Fibroblast of the aortic adventitia (primary cell): ENCODE results near the gene RNF144A. TPM values are rescaled to one million over a fixed set of nuclear protein-coding genes. Genes with fewer than 3 reads are reported as not detected.

Experiments
- DNase-seq: peaks from one replicate; pipeline ENCODE4 v3.0.0-alpha.2; 2010; ENCODE audit warnings: low read depth
- H3K4me3 ChIP-seq: 2 replicates; pipeline ENCODE4 v1.5.1; 2011; ENCODE audit warnings: low read depth, mild to moderate bottlenecking, control low read depth, low read length, moderate library complexity
- total RNA-seq: library from RNA; depleted of rRNA; stranded (reverse); fragments of >200 nt; gene quantifications from 2 replicates; pipeline ENCODE4 v1.2.3, GENCODE V29; 2012; ENCODE audit warnings: low replicate concordance
- TF ChIP-seq, protein P1 (sequence below): IDR thresholded peaks from 2 replicates; pipeline ENCODE4 v1.5.1; 2011; ENCODE audit warnings: mild to moderate bottlenecking, low read length, control low read depth, inconsistent platforms; ENCODE audit not compliant: insufficient read depth

RNF144A gene
- total RNA-seq, 1 donor, result 10.8 TPM

- TF ChIP-seq, protein P1, sequence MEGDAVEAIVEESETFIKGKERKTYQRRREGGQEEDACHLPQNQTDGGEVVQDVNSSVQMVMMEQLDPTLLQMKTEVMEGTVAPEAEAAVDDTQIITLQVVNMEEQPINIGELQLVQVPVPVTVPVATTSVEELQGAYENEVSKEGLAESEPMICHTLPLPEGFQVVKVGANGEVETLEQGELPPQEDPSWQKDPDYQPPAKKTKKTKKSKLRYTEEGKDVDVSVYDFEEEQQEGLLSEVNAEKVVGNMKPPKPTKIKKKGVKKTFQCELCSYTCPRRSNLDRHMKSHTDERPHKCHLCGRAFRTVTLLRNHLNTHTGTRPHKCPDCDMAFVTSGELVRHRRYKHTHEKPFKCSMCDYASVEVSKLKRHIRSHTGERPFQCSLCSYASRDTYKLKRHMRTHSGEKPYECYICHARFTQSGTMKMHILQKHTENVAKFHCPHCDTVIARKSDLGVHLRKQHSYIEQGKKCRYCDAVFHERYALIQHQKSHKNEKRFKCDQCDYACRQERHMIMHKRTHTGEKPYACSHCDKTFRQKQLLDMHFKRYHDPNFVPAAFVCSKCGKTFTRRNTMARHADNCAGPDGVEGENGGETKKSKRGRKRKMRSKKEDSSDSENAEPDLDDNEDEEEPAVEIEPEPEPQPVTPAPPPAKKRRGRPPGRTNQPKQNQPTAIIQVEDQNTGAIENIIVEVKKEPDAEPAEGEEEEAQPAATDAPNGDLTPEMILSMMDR, result no peak
Observed at GRCh38 chr2:7018282-7018701, 101.1 kb downstream of the RNF144A start.

DNA sequence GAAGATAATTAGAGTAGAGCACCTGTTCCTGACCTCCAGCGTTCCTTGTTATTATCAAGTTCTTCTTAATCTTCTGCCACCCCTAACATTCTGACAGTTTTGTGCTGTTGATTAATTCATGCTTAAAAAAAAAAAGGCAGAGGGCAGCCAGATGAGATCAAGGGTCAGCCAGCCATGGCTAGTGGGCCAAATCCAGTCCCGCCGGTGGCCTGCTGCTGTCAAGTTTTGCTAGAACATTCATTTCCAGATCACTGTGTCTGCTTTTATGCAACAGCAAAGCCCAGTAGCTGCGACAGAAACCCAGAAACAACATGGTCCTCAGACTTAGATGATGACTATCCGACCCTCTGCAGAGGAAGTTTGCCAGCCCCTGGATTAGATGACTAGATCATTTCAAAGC lies 101.6 kb downstream of the RNF144A start:
- H3K4me3 ChIP-seq, result no peak overlapping the region
- DNase-seq, result no peak
- TF ChIP-seq, protein P1, result no peak

More at GRCh38 chr2:7018282-7018701, 101.1 kb downstream of the RNF144A start:
- no peak for DNase-seq
- H3K4me3 ChIP-seq, result no peak overlapping the region

- H3K4me3 ChIP-seq, result no peak overlapping the region
Observed at GRCh38 chr2:7019191-7019590, 102.0 kb downstream of the RNF144A start.

GRCh38 chr2:7020059-7020458 lies 102.8 kb downstream of the RNF144A start:
- H3K4me3 ChIP-seq, result no peak overlapping the region
- no peak for DNase-seq
- TF ChIP-seq, protein P1, result no peak

More at GRCh38 chr2:7019191-7019590, 102.0 kb downstream of the RNF144A start:
- DNase-seq, result no peak
- TF ChIP-seq, protein P1, result no peak

GRCh38 chr2:7020468-7020867 lies 103.3 kb downstream of the RNF144A start:
- no peak overlapping the region for H3K4me3 ChIP-seq
- TF ChIP-seq, protein P1, result no peak

GRCh38 chr2:7020939-7021470 lies 103.8 kb downstream of the RNF144A start:
- TF ChIP-seq, protein P1, result no peak
- no peak for DNase-seq
- H3K4me3 ChIP-seq, result no peak overlapping the region

More at GRCh38 chr2:7020468-7020867, 103.3 kb downstream of the RNF144A start:
- no peak for DNase-seq
